Activated CD8-positive, alpha-beta memory T cell treated with anti-CD3 and anti-CD28 coated beads for 4 hours (primary cell): ENCODE data around the gene OAS2.

Experiments used
- DNase-seq, 2 donors: peaks; one replicate each; pipeline ENCODE4 v3.0.0-alpha.2; 2020; ENCODE audit warnings: low read depth in 2 of 2

OAS2 gene, protein sequence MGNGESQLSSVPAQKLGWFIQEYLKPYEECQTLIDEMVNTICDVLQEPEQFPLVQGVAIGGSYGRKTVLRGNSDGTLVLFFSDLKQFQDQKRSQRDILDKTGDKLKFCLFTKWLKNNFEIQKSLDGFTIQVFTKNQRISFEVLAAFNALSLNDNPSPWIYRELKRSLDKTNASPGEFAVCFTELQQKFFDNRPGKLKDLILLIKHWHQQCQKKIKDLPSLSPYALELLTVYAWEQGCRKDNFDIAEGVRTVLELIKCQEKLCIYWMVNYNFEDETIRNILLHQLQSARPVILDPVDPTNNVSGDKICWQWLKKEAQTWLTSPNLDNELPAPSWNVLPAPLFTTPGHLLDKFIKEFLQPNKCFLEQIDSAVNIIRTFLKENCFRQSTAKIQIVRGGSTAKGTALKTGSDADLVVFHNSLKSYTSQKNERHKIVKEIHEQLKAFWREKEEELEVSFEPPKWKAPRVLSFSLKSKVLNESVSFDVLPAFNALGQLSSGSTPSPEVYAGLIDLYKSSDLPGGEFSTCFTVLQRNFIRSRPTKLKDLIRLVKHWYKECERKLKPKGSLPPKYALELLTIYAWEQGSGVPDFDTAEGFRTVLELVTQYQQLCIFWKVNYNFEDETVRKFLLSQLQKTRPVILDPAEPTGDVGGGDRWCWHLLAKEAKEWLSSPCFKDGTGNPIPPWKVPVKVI

GRCh38 chr12:112978163-112979040, at the start of gene OAS2:
TSS of gene OAS2 (plus strand) at chr12:112978519. CDS start at chr12:112978609, 90 bp downstream.
- DNase-seq: peak; percentile 49 to 71

DNA sequence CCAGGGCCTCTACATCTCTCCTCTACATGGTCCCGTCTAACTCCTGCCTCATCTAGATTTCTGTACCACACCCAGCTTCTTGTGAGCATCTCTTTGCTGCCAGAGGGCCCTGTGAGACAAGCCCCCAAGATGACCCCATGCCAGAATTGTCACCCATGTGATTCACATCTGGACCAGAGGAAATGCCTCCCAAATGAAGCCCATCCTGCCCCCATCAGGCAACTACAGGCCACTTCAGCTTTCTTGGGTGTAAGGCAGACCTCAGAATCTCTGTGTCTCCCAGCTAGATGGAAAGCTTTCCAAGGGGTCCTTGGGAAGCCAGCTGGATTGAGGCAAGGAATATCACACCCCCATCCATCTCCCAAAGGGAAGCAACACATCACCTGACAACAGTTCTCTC, 49.3 kb upstream of the OAS2 start:
- DNase-seq: no peak

- no peak for DNase-seq
Observed at GRCh38 chr12:112929715-112930114, 48.6 kb upstream of the OAS2 start.

DNA sequence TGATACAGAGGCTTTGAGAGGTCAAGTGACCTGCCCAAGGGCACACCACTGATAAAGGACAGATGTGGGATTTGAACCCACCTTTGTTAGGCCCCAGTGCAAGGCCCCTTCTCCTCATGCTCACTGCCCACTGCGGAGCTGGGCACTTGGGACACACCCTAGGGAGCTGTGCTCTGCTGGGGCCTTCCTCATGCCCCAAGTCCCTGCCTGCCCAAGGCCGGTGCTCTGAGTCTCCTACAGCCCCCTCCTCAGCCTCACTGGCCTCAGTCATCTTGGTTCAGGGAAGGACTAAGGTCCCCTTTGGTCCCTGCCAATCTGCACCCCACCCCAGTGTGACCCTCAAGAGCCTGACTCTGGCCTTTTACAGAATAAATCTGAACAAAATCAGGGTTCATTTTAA, 48.0 kb upstream of the OAS2 start:
- no peak for DNase-seq

- no peak for DNase-seq
Observed at GRCh38 chr12:112932485-112933128, 45.7 kb upstream of the OAS2 start.

DNA sequence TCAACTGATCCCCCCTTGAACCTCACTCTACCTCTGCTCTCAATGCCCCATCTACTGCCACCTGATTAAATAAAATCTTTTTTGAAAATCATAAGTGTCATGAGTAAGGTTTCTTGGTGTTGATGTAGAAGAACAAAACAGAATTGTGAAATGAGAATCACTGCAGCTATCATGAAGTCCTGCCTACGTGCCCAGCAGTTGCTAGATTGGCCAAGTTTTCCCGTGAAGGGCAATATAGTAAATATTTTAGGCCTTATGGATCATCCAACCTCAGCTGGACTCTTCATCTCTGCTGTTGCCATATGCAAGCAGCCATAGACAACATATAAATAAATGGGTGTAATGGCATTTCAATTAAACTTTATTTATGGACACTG, 45.2 kb upstream of the OAS2 start:
- DNase-seq: no peak

DNA sequence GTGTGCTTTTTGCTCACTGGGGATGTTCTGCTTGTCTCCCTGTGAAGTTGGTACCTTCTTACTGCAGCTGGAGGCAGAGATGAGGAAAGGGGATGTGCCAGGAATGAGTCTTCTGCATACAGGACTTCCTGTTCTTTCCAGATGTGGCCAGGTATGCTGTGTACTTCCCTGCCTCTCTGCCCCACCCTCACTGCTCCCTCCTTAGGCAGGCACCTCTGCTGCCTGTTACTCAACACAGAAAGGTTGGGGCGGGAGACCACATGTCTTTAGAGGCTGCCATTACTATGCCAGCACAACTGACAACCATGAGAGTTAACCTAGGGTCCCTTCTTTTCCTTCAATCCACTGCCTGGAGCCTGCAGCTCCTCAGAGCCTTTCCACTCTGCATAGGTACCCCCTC, 42.1 kb upstream of the OAS2 start:
- no peak for DNase-seq

DNA sequence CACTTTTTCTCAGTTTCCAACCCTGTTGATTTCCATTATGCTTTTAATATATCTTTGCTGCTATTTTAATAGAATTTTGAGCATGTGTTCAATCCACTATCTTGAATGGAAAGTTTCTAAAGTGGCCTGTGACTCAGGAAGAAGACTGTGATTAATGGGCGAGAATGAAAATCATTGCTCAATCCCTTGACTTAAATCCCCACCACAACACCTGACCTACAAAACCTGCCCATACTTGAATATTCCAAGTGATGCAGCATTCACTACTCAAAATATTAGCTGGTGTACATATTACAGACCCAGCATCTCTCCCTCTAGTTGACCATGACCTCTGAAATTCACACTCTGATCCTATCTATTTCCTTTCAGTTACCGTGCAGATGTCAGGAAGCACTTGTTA, 41.4 kb upstream of the OAS2 start:
- no peak for DNase-seq

GRCh38 chr12:112937741-112938719, 40.3 kb upstream of the OAS2 start, which contains the start of gene OAS3:
TSS of gene OAS3 (plus strand) at chr12:112938474. CDS start at chr12:112938531, 57 bp downstream.
- peak; percentile 38 to 66 for DNase-seq

- no peak for DNase-seq
Observed at GRCh38 chr12:112938751-112939150, 39.6 kb upstream of the OAS2 start.

- no peak for DNase-seq
Observed at GRCh38 chr12:112939761-112940381, 38.4 kb upstream of the OAS2 start.

DNA sequence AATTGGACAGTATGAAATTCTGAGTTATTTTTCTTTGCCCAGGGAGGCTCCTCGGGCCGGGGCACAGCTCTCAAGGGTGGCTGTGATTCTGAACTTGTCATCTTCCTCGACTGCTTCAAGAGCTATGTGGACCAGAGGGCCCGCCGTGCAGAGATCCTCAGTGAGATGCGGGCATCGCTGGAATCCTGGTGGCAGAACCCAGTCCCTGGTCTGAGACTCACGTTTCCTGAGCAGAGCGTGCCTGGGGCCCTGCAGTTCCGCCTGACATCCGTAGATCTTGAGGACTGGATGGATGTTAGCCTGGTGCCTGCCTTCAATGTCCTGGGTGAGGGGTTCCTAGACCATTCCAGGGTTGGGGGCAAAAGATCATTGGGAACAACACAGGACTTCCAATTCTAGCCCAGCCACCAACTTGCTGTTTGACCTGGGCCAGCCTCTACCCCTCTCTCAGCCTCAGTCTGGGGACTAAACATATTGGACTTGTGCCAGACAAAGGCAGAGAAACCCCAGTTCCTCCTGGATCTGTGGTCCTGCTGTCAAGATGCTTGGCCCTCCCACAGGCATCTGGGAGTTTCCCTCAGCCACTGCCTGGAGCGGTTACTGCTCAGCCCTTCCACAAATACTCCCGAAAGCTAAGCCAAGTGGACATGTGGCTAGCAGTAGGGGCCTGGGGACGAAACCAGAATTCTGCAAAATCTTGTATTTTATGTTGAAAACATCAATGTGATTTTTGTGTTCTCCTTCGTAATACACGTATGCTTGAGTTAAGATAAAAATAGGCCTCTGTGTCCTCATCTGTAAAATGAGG, 36.6 kb upstream of the OAS2 start:
- no peak for DNase-seq

GRCh38 chr12:112942572-112942971, 35.7 kb upstream of the OAS2 start:
- DNase-seq: no peak

DNA sequence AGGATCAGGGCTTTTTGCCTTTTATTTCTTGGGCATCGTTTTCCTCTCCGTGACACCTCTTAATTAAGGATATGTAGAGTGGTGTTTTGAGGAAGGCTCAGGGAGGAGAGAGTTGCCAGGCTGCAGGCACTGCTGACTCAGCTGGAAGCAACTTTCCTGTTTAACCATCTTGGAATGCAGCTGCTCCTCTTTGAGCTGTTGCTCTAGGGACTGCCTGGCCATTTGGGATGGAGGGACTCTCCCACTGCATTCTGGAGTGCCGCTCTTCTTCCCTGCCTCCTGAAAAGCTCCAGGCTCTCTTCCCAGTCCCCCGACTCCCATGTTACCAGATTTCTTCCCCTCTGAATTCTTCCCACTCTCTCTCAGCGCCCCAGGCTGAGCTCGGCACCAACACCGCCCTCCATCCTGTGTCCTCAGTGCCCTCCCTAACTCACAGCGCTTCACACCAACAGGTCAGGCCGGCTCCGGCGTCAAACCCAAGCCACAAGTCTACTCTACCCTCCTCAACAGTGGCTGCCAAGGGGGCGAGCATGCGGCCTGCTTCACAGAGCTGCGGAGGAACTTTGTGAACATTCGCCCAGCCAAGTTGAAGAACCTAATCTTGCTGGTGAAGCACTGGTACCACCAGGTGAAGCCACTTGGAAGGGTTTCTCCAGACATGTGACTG, 34.2 kb upstream of the OAS2 start:
- DNase-seq: no peak

DNA sequence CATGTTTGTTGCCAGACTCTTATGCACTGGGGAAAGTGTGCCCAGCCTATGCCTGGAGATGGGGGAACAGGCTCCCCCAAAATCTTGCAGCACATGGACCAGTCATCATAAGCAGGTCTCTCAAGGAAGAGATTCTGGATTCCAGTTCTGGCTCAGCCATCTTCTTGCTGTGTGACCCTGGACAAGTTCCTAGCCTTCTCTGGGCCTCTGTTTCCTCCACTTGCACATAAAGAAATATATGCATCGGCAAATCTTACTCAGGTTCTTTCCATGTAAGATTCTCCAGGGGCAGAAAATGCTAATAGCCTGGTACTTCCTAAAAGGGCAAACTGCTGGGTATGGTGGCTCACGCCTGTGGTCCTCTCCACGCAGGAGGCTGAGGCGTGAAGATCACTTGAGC, 32.8 kb upstream of the OAS2 start:
- DNase-seq: no peak

GRCh38 chr12:112946236-112947000, 31.9 kb upstream of the OAS2 start:
- no peak for DNase-seq

DNA sequence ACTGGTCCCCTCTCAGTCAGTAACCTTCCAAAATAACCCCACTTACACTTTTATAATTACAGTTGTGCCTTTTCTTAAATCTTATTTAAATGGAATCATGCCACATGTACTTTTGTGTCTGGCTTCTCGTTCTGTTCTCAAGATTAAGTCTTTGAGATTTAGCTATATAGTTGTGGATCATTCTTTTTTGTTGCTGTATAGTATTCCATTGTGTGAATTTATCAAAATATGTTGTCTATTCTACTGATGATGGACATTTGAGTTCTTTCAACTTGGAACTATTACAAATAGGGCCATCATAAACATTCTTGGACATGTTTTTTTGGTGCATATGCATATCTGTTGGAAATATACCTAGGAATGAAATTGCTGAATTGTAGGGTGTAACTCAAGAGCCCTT, 31.0 kb upstream of the OAS2 start:
- no peak for DNase-seq

DNA sequence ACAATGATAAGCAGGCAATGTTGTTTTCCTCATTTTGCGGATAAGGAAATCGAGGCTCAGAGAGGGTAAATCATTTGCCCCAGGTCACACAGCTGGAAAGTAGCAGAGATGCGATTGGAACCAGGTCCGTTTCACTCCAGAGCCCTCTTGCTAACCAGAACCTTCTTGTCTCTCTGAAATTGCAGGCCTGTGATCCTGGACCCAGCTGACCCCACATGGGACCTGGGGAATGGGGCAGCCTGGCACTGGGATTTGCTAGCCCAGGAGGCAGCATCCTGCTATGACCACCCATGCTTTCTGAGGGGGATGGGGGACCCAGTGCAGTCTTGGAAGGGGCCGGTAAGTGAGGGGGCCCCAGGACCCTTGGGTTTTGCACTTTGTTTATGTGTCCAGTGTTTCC, 30.6 kb upstream of the OAS2 start:
- no peak for DNase-seq
